Loucy (cell line): ENCODE data around the gene TSPAN3.

Source experiments
- EZH2phosphoT487 ChIP-seq: fragments of 200-600 bp; IDR thresholded peaks from 2 replicates; pipeline ENCODE4 v1.6.1; 2018; ENCODE audit warnings: antibody characterized with exemption, mild to moderate bottlenecking, moderate library complexity, borderline replicate concordance
- TF ChIP-seq, protein P1 (sequence below): fragments of 200-600 bp; sonication (generic); conservative IDR thresholded peaks from 2 replicates; pipeline ENCODE4 v1.5.1; 2014; ENCODE audit warnings: mild to moderate bottlenecking, antibody characterized with exemption, low read length

GRCh38 chr15:77096541-77096940, 25.6 kb upstream of the TSPAN3 start:
- TF ChIP-seq, protein P1, sequence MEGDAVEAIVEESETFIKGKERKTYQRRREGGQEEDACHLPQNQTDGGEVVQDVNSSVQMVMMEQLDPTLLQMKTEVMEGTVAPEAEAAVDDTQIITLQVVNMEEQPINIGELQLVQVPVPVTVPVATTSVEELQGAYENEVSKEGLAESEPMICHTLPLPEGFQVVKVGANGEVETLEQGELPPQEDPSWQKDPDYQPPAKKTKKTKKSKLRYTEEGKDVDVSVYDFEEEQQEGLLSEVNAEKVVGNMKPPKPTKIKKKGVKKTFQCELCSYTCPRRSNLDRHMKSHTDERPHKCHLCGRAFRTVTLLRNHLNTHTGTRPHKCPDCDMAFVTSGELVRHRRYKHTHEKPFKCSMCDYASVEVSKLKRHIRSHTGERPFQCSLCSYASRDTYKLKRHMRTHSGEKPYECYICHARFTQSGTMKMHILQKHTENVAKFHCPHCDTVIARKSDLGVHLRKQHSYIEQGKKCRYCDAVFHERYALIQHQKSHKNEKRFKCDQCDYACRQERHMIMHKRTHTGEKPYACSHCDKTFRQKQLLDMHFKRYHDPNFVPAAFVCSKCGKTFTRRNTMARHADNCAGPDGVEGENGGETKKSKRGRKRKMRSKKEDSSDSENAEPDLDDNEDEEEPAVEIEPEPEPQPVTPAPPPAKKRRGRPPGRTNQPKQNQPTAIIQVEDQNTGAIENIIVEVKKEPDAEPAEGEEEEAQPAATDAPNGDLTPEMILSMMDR: no peak
- TF ChIP-seq EZH2phosphoT487: no peak
